Measurements from ENCODE around the gene CACNA2D3. TPM values are rescaled to one million over a fixed set of nuclear protein-coding genes. Genes with fewer than 3 reads are reported as not detected.

The CACNA2D3 gene
- total RNA-seq, 1 experiment from 2014 or later: not detected

DNA sequence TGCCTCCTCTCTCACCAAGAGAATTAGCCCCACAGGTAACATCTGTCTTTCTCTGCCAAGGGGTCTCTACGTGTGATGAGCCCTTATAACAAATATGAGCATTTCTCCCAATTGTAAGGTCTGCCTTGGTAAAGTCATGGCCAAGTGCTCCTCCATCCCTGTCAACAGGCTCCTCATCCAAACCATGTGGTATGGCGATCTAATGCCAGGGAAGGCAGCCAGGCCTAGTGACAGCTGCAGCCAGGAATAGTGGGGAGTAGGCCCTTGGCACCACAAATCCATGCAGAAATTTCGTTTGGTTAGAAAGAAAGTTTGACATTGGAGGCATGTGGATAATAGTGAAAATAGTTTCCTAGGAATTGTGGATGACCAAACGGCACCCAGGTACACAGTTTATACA, 810.3 kb downstream of the CACNA2D3 start:
- POLR2A ChIA-PET: no interaction called here

DNA sequence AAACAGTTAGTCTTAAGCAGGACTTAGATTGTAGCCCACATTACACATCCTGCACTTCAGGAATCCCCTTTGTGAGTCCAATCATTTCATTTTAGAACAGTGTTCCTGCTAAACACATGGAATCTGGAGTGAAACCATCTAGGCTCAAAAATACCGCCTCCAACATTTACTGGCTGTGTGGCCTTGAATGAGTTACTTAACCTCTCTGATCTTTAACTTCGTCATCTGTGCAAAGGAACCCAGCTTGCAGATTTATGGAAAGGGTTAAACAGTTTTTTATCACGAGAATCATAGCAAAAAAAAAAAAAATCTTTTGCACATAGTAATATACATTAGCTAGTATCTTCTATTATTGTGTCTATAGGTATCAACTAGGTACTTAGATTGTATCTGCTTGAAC, 813.5 kb downstream of the CACNA2D3 start:
- Histone ChIP-seq H3K27me3 (replicated peaks; ENCODE audit: control insufficient read depth, insufficient read depth, low read length) (no peaks in the 10 kb centered on the region; the same call in none of the 2 replicates), H3K4me3 (ENCODE audit: low read depth, low read length) (no peak overlapping the region), H3K4me1 (no peaks in the 10 kb centered on the region), H3K36me3 (ENCODE audit: control insufficient read depth, insufficient read depth, low read length) (no peaks in the 10 kb centered on the region), H3K9me3 (no peaks in the 10 kb centered on the region)
- ChIA-PET CTCF (no interaction called here), POLR2A (no interaction called here)
- no peak for DNase-seq
- no peak for TF ChIP-seq CTCF (IDR thresholded peaks at IDR 0.05; ENCODE audit: insufficient read depth in 1 of 2, low read depth in 1 of 2, low read length in 1 of 2, severe bottlenecking in 1 of 2, unreplicated experiment in 1 of 2)
- no peaks in the 10 kb centered on the region for H3K4me1 Mint-ChIP-seq (ENCODE audit: low read depth, unreplicated experiment)
- no peaks in the 10 kb centered on the region for H3K36me3 Mint-ChIP-seq (ENCODE audit: insufficient read depth, unreplicated experiment)
- peaks cover 15% of the 10 kb centered on the region for H3K27me3 Mint-ChIP-seq (ENCODE audit: insufficient read depth, unreplicated experiment)
- intact Hi-C loops (cut with micrococcal nuclease; ENCODE audit: unreplicated experiment): no loop called here
- no peak overlapping the region for H3K27ac Mint-ChIP-seq (ENCODE audit: unreplicated experiment)
- no peak overlapping the region for H3K4me3 Mint-ChIP-seq (ENCODE audit: unreplicated experiment)
- no TSS peak for BruUV-seq (replicated peaks)
- H3K9me3 Mint-ChIP-seq (ENCODE audit: unreplicated experiment): no peaks in the 10 kb centered on the region

More for the DNA sequence above, 810.3 kb downstream of the CACNA2D3 start:
- H3K36me3 ChIP-seq (ENCODE audit: control insufficient read depth, insufficient read depth, low read length): no peaks in the 10 kb centered on the region
- intact Hi-C loops (cut with micrococcal nuclease; ENCODE audit: unreplicated experiment): no loop called here
- Mint-ChIP-seq H3K27me3 (ENCODE audit: insufficient read depth, unreplicated experiment) (peaks cover 19% of the 10 kb centered on the region), H3K9me3 (ENCODE audit: unreplicated experiment) (no peaks in the 10 kb centered on the region), H3K4me3 (ENCODE audit: unreplicated experiment) (no peak overlapping the region), H3K27ac (ENCODE audit: unreplicated experiment) (no peak overlapping the region), H3K4me1 (ENCODE audit: low read depth, unreplicated experiment) (no peaks in the 10 kb centered on the region), H3K36me3 (ENCODE audit: insufficient read depth, unreplicated experiment) (no peaks in the 10 kb centered on the region)
- TF ChIP-seq CTCF (IDR thresholded peaks at IDR 0.05; ENCODE audit: insufficient read depth in 1 of 2, low read depth in 1 of 2, low read length in 1 of 2, severe bottlenecking in 1 of 2, unreplicated experiment in 1 of 2): no peak
- no peaks in the 10 kb centered on the region for H3K4me1 ChIP-seq
- CTCF ChIA-PET: no interaction called here
- H3K9me3 ChIP-seq: no peaks in the 10 kb centered on the region
- BruUV-seq (replicated peaks): no TSS peak
- no peak for DNase-seq
- H3K4me3 ChIP-seq (ENCODE audit: low read depth, low read length): no peak overlapping the region
- H3K27me3 ChIP-seq (replicated peaks; ENCODE audit: control insufficient read depth, insufficient read depth, low read length): no peaks in the 10 kb centered on the region

DNA sequence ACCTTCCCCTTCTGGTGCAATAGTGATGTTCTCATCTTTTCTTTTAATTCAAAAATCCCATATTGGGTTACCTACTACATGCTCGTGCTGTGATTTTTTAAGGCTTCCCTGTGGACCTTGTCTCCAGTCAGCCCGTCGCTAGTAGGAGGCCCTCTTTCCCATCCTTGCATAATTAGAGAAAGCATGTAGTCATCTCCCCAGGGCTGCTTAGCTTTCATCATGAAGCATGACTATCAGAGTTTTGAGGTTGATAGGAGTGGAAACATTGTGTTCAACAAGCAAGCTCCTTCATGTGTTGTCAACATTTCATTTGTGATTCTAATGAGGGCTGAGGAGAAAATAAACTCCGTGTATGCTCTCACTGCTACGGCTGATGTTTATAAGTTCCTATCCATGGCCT, 814.2 kb downstream of the CACNA2D3 start:
- CTCF ChIA-PET: no interaction called here
- no peak for TF ChIP-seq CTCF (IDR thresholded peaks at IDR 0.05; ENCODE audit: insufficient read depth in 1 of 2, low read depth in 1 of 2, low read length in 1 of 2, severe bottlenecking in 1 of 2, unreplicated experiment in 1 of 2)
- Mint-ChIP-seq H3K27ac (ENCODE audit: unreplicated experiment) (no peak overlapping the region), H3K4me1 (ENCODE audit: low read depth, unreplicated experiment) (no peaks in the 10 kb centered on the region), H3K4me3 (ENCODE audit: unreplicated experiment) (no peak overlapping the region), H3K9me3 (ENCODE audit: unreplicated experiment) (no peaks in the 10 kb centered on the region), H3K36me3 (ENCODE audit: insufficient read depth, unreplicated experiment) (no peaks in the 10 kb centered on the region), H3K27me3 (ENCODE audit: insufficient read depth, unreplicated experiment) (peaks cover 15% of the 10 kb centered on the region)
- BruUV-seq (replicated peaks): no TSS peak
- POLR2A ChIA-PET: no interaction called here
- intact Hi-C loops (cut with micrococcal nuclease; ENCODE audit: unreplicated experiment): no loop called here
- H3K4me1 ChIP-seq: no peaks in the 10 kb centered on the region
- DNase-seq: no peak
- no peak overlapping the region for H3K4me3 ChIP-seq (ENCODE audit: low read depth, low read length)
- H3K27me3 ChIP-seq (replicated peaks; ENCODE audit: control insufficient read depth, insufficient read depth, low read length): peaks cover under 1% of the 10 kb centered on the region
- H3K36me3 ChIP-seq (ENCODE audit: control insufficient read depth, insufficient read depth, low read length): no peaks in the 10 kb centered on the region
- H3K9me3 ChIP-seq: no peaks in the 10 kb centered on the region

Measured in Caco-2 (cell line).